ENCODE results near the gene SSTR5. TPM values are rescaled to one million over a fixed set of nuclear protein-coding genes. Genes with fewer than 3 reads are reported as not detected.

The SSTR5 gene
- total and polyA plus RNA-seq, 10 of the 15 experiments (the other 5 are each of a cell fraction or from before 2014, with no cell fraction given), result not detected

- ATAC-seq (no peak), DNase-seq (ENCODE audit: low read depth, low spot score) (no peak), FAIRE-seq (no peak)
- H3K79me2 ChIP-seq (ENCODE audit: control insufficient read depth, insufficient read depth, low read length), result no peaks in the 10 kb centered on the region
- RAD21 ChIA-PET (ENCODE audit: unreplicated experiment), result no interaction called here
- H3K9ac ChIP-seq (ENCODE audit: control insufficient read depth, insufficient read depth, low read length), result no peak overlapping the region
- POLR2A ChIA-PET, result no interaction called here
- no peaks in the 10 kb centered on the region for H4K20me1 ChIP-seq (ENCODE audit: control insufficient read depth, insufficient read depth)
- in situ Hi-C loops (cut with MboI) (no loop called here), intact Hi-C loops (cut with micrococcal nuclease; ENCODE audit: unreplicated experiment) (no loop called here)
- H3K4me2 ChIP-seq (ENCODE audit: control insufficient read depth, insufficient read depth), result no peak overlapping the region
- H3K4me3 ChIP-seq, result no peak overlapping the region
- H3K27ac ChIP-seq (ENCODE audit: control insufficient read depth, insufficient read depth), result no peak overlapping the region
- no TSS peak for BruUV-seq (replicated peaks)
- SMC1A ChIA-PET (ENCODE audit: uncharacterized antibody, unreplicated experiment), result no interaction called here
- TF ChIP-seq ZBTB40 (IDR thresholded peaks at IDR 0.05; ENCODE audit: borderline replicate concordance) (no peak), IKZF2 (IDR thresholded peaks at IDR 0.05) (no peak), BCLAF1 (IDR thresholded peaks at IDR 0.05) (no peak), CTCF (IDR thresholded peaks at IDR 0.05 in 2 of 3, conservative IDR thresholded peaks at IDR 0.05 in 1 of 3; ENCODE audit: control insufficient read depth in 2 of 3, extremely low read depth in 1 of 3, insufficient read depth in 1 of 3, low read depth in 3 of 3, low read length in 3 of 3) (no peak), TBL1XR1 (IDR thresholded peaks at IDR 0.05; ENCODE audit: low read depth, low read length) (no peak)
- no peaks in the 10 kb centered on the region for H3K27me3 ChIP-seq (replicated peaks in 1 of 2; ENCODE audit: control insufficient read depth in 2 of 2, insufficient read depth in 2 of 2, low read length in 1 of 2)
- CTCF ChIA-PET, result no interaction called here
- no peaks in the 10 kb centered on the region for H3K36me3 ChIP-seq (ENCODE audit: control insufficient read depth in 2 of 2, insufficient read depth in 2 of 2, low read length in 1 of 2)
- WGBS (ENCODE audit: insufficient coverage, insufficient replicate concordance, low lambda C conversion rate, missing lambda C conversion rate), result 54% methylated on average over 17 of the region's 34 CpGs
- no peak overlapping the region for H2AFZ ChIP-seq (ENCODE audit: control insufficient read depth, low read depth, low read length)
- H3K9me3 ChIP-seq (replicated peaks; ENCODE audit: control insufficient read depth, insufficient read depth, low read length), result peaks cover 4% of the 10 kb centered on the region; the same call in 1 of the 3 replicates
- H3K4me1 ChIP-seq (ENCODE audit: control insufficient read depth, insufficient read depth, low read length), result no peaks in the 10 kb centered on the region
Observed at GRCh38 chr16:1082952-1083675, 10.6 kb downstream of the SSTR5 start.

Measured in GM12878 (cell line).